GM18909 (cell line): Measurements from ENCODE around the gene KCNMA1.
"Not testable (repeated sequence)": the region's sequence is repeated elsewhere in the genome, so short reads cannot be mapped to it uniquely, and the experiment has no call there.

Experiments
- ATAC-seq: cut with Tn5 transposase; IDR thresholded peaks from one replicate; pipeline ENCODE4 v1.9.1; 2021; ENCODE audit warnings: mild to moderate bottlenecking; ENCODE audit not compliant: unreplicated experiment, poor library complexity

The KCNMA1 gene

DNA sequence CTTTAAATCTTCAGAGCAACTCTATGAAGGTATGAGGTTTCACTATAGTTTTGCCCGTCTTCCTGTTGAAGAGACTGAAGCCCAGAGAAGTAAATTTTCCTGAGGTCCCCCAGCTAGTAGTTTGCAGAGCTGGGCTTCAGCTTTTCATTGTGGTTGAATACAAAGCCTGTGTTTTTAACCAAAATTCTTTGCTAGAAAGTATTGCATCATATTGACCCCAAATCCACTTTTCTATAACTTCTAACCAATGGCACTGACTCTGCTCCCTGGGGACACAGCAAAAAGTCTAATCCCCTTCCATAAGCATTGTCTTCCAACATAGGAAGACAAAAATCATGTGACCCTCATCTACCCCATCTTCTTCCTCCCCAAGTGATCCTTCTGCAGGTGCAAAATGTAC is 93.0 kb downstream of the KCNMA1 start:
- no peak for ATAC-seq

DNA sequence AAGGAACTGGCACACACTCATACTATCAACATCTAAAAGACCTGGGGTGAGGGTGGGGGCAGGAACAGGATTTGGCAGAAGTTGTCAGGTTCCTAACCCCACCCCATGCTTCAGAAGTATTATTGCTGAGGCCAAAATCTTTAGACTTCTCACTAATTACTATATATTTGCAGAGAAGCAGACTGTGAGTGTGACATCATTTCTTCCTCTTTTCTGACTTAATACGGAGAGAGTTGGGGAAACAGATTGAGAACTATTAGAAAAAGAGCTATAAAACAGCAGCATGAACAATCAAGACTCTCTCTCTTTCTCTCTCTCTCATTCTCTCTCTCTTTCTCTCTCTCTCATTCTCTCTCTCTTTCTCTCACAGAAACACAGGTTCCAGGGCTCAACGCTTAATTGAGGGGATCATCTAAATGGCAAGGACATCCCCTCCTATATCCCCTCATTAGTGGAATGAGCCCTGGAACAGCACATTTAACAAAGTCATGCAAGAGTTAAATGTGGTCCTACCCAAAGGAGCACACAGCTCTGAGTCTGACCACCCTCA is 94.8 kb downstream of the KCNMA1 start:
- ATAC-seq = no peak

DNA sequence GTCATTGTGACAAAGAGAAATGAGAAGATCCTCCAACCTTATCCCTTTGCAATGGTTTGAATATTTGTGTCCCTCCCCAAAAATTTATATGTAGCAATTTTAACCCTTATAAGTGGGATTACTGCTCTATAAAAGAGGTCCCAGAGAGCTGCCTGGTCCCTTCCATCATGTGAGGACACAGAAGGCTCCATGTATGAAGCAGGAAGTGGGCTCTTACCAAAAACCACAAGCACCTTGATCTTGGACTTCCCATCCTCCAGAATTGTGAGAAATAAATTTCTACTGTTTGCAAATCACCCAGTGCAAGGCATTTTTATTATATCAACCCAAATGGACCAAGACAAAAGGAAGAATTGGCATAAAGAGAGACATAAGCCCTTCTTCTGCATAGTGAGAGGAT is 95.7 kb downstream of the KCNMA1 start:
- ATAC-seq = no peak

DNA sequence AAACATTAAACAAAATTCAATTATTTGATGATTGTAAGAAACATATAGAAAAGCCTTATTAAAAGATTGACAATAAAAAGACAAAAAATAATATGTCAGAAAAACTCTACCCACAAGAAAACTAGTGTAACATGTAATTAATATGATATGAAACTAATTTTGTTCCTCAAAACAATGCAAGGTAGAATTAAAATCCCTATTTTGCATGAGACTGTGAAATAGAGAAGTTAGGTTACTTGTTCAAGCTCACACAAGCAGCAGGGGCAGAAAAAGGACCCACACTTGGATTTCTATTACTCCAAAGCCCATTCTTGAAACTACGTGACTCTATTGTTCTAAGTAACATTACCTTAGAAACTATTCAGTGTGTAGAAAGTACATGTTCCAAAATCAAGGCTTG is 96.4 kb downstream of the KCNMA1 start:
- no peak for ATAC-seq

DNA sequence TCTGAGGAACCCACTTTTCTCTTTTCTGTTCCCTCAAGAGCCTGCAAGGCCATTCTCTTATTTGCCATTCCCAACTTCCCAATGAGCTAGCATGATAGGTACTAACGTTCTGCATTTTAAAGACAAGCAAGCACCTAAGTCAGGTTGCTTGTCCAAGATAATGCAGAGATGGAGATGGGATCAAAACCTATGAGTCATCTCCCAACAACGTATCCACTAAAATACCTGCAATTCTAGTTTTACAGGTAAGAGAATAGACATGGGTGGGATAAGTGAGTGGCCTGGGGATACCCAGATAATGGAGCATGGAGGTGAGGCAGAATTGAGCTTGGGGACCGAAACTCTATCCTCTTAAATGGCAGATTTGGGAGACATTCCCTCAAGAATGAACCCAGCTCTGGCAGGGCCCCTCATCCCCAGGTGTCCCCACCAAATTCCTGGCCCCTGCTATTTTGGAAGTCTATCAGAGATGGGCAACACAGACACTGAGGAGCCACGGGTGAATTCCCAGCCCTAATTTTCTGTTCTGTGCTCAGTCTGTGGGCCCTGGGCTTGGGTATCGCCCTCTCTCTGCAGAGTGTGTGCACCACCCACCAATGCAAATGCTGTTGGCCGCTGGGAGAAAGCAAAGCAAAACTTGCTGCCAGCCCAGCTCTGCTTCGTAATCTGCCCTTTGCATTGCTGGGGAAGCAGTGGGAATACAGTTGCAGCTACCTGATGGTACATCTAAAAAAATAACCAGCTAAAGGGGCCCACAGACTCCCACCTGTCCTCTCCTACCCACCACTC is 98.3 kb downstream of the KCNMA1 start:
- no peak for ATAC-seq

DNA sequence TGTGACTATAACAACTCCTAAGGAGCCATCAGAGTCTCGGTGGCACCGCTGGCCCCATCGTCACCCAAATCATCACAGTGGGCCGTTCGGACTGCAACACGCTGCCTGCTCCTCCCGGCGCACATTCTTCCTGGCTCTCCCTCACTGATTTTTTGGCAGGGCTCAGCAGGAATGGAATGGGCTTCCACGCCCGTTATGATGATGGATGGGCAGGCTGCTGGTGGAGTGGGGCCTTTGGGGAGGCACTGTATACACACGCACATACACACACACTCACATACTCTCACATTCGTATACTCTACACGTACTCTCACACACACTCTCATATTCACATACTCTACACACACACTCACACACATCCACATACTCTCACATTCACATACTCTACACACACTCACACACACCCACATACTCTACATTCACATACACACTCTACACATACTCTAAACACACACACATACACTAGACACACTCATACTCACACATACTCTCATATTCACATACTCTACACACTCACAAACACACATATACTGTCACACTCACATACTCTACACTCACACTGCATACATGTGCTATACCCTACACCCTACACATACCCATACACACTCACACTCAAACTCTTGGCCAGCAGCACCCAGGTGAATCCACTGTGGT is 99.8 kb downstream of the KCNMA1 start:
- ATAC-seq = no peak

DNA sequence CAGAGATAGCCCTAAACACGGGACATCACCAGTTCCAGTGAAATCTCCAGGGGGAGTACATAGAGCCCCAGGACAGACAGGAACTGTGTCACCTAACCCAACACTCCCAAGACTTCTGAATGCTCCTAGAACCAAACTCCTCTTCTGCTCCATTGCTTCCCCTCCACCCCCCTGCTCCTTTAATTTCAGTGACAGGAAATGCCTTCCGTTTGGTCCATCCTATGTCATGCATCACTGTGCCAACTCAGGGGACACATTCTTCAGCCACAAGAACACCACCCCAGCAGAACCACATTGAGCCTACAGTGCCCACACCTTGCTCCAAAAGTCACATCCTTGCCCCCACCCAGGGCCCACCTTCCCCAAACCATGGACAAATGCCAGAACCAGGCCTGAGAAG is 100.5 kb downstream of the KCNMA1 start:
- ATAC-seq = no peak

DNA sequence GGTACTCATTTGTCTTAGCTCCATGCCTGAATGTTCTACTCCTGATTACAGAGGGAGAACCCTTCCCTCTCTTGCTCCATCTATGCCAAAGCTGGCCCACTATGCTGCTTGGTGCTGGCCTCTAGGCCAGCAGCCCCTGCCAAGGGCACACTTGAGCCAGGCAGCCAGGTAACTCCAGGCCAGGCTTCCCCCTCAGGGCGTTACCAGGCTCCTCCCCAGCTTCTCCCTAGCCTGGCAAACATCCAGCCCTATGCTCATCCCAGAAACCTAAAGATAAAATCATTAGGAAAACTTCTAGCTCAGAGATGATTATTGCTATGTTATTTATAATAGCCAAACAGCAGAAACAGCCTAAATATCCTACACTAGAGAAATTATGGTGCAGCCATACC is 103.7 kb downstream of the KCNMA1 start:
- ATAC-seq = no peak

DNA sequence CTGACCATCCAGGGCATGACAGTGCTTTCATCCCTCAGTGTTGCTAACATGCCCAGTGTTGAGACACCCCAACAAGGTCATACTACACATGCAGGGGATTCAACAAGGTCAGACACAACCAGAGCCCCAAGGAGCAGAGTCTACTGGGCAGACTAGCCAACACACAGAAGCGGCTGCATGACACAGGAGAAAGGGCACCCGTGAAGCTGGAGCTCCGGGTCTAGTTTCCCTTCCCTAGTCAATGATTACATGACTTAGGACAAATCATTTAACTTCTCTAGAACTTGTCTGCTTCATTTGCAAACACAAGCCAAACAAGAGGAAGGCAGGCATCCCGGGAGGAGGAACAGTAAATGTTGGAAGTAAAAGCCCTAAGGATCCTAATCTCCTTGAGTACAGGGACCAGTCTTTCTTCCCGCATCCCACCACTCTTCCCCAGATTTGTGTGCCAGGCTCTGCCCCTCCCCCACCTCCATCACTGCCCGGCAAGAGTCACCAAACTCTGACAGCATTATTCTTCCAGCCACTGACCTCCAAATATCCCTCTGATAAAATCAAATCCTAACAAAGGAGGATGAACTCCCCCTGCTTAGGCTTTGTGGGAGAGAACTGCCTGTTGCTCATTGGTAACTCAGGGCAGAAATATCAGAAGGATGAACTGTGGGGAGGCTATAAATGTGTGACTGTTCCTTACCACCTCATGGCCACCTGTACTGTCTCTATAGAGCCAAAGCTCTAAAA is 104.3 kb downstream of the KCNMA1 start:
- no peak for ATAC-seq

DNA sequence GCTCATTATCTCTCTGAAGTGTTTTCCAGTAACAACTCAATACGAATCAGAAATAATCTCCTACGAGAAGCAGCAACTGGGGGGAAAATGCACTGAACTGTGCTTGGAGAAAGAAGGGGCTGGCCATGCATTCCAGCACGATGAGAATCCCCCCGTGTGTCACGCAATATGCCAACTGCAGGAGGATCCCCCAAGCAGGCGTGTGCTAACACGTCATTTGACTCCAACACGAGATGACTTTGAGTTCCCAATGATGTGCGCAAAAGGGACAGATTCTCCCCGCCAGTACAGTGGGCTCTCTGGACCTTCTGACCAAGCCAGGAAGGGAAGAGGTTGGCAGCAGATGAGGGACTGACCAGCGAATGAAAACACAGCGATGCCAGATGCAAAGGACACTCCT is 105.5 kb downstream of the KCNMA1 start:
- no peak for ATAC-seq

DNA sequence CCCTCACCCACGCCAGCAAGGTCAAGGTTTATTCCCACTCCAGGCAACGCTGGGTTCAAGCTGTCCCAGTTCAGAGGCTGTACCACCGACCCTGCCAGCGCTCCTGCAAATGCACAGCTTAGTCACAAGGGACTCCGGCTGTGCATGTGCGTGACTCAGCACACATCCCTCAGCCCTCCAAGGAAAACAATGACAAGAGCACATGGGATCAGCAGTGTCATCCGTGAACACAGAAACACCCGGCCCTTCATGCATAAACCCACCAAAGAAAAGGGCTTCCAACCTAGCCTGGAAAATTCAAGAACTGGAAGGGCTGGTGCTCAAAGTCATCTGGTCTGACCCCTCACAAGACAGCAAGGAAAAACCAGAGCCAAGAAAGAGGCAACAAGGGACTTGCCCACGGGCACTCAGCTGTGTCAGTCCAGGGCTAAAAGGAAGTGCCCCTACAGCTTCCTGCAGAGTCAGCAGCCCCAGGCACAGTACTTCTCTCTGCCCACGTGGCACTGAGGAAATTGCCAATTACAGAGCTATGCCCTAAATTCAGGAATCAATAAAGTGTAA is 106.1 kb downstream of the KCNMA1 start:
- ATAC-seq = no peak

DNA sequence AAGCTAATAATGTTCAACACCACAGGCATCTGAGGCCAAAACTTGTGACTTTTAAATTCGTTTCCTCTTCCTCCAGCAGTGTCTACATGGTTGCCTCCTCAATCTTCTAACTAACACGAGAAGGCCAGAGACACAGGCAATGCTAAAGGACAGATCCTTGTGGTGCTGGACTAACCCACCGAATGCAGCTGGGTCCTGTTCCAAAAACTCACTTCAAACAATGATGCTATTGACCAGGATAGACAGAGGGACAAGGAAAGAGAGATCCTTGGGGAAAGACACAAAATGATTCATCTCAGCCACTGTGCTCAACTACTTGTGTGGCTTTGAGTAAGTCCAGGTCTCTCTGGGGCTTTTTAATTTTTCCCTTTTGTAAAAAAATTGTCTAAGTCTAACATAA is 107.6 kb downstream of the KCNMA1 start:
- no peak for ATAC-seq

DNA sequence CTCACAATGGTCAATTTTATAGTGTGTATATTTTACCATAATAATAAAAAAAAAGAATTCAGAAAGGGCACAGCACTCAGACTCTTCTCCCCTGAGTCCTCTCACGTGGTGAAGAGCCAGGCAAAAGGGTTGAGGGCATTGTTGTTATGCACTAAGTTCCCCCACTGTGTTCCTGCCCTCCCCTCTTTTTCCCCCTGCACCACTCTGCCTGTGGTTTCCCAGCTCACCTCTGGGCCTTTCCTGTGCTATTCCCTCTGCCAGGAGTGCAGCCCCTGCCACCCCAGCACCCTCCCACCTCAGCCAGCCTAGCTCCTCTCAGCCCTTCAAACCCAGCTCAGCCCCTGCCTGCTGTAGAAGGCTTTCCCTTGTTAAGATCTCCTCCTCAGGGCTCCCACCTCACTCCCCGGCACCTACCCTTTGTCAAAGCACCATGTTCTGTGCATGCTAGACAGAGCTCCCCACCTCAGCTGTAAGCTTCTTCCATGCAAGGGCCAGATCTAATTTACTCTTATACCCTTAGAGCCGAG is 108.5 kb downstream of the KCNMA1 start:
- ATAC-seq = no peak

DNA sequence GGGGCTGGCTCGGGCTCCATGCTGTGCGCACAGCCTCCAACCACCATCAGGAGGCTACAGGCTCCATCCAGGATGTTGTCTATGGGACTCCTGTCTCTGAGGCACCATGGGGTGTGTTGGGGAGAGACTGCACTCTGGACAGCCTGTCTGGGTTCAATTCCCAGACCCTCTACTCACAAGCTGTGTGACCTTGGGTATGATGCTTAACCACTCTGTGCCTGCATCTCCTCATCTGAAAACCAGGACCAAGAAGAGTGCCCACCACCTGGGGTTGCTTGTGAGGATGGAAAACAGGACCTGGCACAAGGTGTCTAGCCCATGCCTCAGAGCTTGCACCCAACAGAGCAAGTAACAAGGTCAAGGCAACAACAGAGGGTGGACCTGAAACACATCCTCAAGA is 109.8 kb downstream of the KCNMA1 start:
- no peak for ATAC-seq

DNA sequence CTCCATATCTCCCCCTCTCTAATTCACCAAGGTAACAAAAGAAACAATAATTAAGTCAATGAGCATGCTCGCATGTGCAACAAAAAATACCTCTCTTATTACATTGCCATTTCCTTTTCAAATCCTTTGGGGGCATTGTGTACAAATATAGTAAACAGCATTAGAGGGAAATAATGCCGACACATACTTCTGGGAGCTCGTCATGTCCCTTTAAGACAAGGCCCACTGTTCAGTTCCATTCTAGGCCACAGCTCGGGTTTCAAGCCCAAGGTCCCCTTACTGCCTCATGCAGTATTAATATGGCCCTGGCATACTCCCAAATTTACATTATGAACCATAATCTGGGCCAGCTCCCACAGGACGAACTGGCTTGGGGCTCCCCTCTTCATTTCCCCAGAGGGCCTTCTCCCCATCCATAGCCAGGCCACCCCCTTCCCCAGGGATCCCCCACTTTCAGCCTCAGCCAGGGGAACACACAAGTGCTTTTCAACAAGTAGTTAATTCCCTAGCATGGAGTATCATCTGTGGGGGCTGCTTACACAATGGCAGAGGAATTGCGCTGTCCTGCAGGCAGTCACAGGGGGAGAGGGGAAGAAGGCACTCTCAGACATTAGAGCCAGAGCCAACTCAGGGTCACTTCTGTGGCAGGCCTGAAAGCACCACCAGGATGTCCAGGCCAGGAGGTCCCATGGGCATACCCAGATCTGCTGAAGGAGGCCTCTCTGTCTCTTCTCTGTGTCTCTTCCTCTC is 110.6 kb downstream of the KCNMA1 start:
- no peak for ATAC-seq

DNA sequence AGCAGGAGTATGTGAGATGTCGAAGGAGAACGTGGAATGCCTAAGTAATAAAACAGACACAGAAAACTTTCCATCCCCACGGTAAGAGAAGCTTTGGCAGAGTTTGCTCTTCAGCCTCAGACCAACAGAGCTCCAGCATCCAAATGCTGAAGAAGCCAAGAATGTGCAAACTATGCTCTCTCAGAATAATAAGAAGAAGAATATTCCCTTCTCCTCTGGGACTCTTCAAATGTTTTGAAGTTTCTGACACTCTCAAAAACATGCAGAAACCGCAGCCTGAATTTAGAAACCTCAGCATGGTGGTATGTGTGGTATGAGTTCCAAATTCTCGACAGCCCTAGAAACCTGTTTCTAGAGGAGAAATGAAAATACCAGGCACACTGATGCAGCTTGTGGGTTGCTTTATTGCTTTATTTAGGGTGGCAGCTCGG is 113.3 kb downstream of the KCNMA1 start:
- ATAC-seq = no peak

DNA sequence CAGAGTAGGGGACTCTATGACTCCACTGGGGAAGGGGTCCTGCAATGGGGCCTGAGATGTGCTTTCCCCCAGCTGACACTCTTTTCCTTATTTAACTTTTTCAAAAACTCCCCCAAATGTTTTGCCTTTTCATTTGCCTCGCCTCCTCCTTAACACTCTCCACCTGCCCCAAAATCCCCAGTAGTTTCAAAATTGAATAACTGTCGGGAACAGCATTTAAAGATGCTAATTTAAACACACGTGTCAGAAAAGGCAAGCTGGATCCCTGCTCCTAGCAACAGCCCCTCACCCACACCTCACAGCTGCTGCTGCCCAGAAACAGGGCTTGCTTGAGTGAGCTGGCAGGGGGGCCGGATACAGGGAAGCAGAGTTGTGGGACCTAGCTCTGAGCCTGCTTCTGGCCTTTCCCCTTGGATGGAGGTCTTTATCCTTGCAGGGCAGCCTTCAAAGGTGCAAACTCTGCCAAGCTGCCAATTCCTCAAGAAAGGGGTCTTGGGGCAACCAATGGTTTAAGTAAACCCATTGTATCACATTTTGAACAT is 115.3 kb downstream of the KCNMA1 start:
- no peak for ATAC-seq

DNA sequence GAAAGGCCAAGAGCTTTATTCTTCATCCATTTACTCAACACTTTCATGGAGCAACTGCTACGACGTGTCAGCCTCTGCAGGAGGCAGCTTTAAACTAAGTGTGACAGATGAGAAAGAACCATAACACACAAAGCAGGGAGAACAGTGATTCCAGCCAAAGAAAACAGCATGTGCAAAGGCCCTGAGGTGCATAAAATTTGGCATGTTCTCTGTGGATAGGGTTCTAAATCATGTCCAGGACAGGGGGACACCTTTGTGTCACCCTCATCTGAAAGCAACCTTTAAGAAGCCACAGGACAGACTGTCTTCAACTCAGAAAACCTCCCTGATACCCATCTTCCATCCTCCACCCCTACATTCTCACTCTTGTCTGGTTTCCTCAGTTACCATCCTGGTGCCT is 116.6 kb downstream of the KCNMA1 start:
- ATAC-seq = no peak

DNA sequence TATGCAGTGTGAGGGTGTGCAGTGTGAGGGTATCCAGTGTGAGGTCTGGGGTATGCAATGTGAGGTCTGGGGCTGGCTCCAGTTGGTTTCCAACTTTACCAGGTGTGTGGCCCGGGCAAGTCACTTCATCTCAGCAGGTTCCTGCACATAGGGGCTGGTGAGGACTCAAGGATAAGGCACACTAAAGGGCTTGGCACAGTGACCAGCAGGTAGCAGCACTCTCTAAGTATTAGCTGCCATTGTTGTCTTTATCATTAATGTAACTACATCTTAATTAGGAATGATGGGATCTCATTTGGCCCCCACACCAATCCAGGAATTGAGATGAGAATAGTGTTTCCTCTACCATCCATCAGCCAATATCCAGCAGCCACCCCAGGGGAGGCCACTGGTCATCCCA is 117.3 kb downstream of the KCNMA1 start:
- no peak for ATAC-seq

DNA sequence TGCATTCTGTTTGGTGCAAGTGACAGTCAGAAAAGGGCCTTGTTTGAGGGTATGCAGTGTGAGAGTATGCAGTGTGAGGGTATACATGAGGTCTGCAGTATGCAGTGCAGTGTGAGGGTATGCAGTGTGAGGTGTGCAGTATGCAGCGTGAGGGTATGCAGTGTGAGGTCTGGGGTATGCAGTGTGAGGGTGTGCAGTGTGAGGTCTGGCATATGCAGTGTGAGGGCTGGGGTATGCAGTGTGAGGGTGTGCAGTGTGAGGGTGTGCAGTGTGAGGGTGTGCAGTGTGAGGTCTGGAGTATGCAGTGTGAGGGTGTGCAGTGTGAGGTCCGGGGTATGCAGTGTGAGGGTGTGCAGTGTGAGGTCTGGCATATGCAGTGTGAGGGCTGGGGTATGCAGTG is 117.8 kb downstream of the KCNMA1 start:
- not testable (repeated sequence) for ATAC-seq
